Sigmoid colon (tissue), 4 donors: Measurements from ENCODE around the gene RASAL2.

Experiments used
- CTCF ChIP-seq, 4 experiments: fragments of 450-650 bp in 3 of 4; fragments of 200-600 bp in 1 of 4; IDR thresholded peaks; one replicate each; pipeline ENCODE4 v1.5.1; 2016 to 2019; ENCODE audit warnings: antibody characterized with exemption in 4 of 4, mild to moderate bottlenecking in 3 of 4, moderate library complexity in 2 of 4
- EP300 ChIP-seq, 4 donors: sonication (generic); formaldehyde crosslinking; IDR thresholded peaks; one replicate each; pipeline ENCODE4 v1.6.1; 2017; ENCODE audit warnings: antibody characterized with exemption in 4 of 4
- POLR2A ChIP-seq, 2 donors: fragments of 450-650 bp; IDR thresholded peaks; one replicate each; pipeline ENCODE4 v1.6.1; 2016; ENCODE audit warnings: antibody characterized with exemption in 2 of 2, mild to moderate bottlenecking in 2 of 2, moderate library complexity in 2 of 2
- POLR2AphosphoS5 ChIP-seq, 4 donors: sonication (generic); formaldehyde crosslinking; IDR thresholded peaks; one replicate each; pipeline ENCODE4 v1.6.1; 2017; ENCODE audit warnings: antibody characterized with exemption in 4 of 4

GRCh38 chr1:178237121-178237520 lies 143.2 kb downstream of the RASAL2 start:
- TF ChIP-seq POLR2A (IDR thresholded peaks at IDR 0.05), result no peak
- no peak for TF ChIP-seq CTCF (IDR thresholded peaks at IDR 0.05)
- no peak for TF ChIP-seq POLR2AphosphoS5 (IDR thresholded peaks at IDR 0.05)
- TF ChIP-seq EP300 (IDR thresholded peaks at IDR 0.05), result no peak
